Measurements from ENCODE around the gene LOXHD1.

GRCh38 chr18:46565256-46565655 is 91.8 kb downstream of the LOXHD1 start:
- no peak for TF ChIP-seq REST (IDR thresholded peaks at IDR 0.05; ENCODE audit: insufficient replicate concordance, low read depth)
- TF ChIP-seq CTCF (IDR thresholded peaks at IDR 0.05; ENCODE audit: insufficient read depth, low read length): no peak
- no peak for TF ChIP-seq POLR2AphosphoS5 (IDR thresholded peaks at IDR 0.05; ENCODE audit: low read depth)
